Activated CD4-positive, alpha-beta memory T cell treated with anti-CD3 and anti-CD28 coated beads for 36 hours (primary cell): ENCODE results near the gene AIM2. TPM values are rescaled to one million over a fixed set of nuclear protein-coding genes. Genes with fewer than 3 reads are reported as not detected.

Experiments used
- CTCF ChIA-PET: fragments of 350-600 bp; sonication (Branson Sonifier 250); formaldehyde crosslinking; loops from one replicate; lab custom pipeline; 2021; ENCODE audit warnings: antibody characterized with exemption, inconsistent platforms; lab: Charles Lee
- POLR2A ChIA-PET: fragments of 350-600 bp; sonication (Branson Sonifier 250); formaldehyde crosslinking; loops from one replicate; lab custom pipeline; 2021; ENCODE audit warnings: antibody characterized with exemption; lab: Charles Lee
- DNase-seq: peaks from one replicate; pipeline ENCODE4 v3.0.0-alpha.2; 2020
- H3K27ac Mint-ChIP-seq: one replicate; pipeline ENCODE4 v1.8.0; 2021; ENCODE audit warnings: mixed read lengths
- H3K27me3 Mint-ChIP-seq: one replicate; pipeline ENCODE4 v1.8.0; 2021; ENCODE audit warnings: mixed read lengths
- H3K36me3 Mint-ChIP-seq: one replicate; pipeline ENCODE4 v1.8.0; 2021; ENCODE audit warnings: mixed read lengths
- H3K4me1 Mint-ChIP-seq: one replicate; pipeline ENCODE4 v1.8.0; 2021; ENCODE audit warnings: low read depth, mixed read lengths
- H3K4me3 Mint-ChIP-seq: one replicate; pipeline ENCODE4 v1.8.0; 2021; ENCODE audit warnings: mild to moderate bottlenecking, mixed read lengths
- H3K9me3 Mint-ChIP-seq: one replicate; pipeline ENCODE4 v1.8.0; 2021; ENCODE audit warnings: mixed read lengths
- intact Hi-C: fragments of 100-400 bp; cut with micrococcal nuclease; formaldehyde crosslinking; loops from one replicate; pipeline ENCODE4 v1.15.1; 2023
- total RNA-seq, 2 experiments: library from RNA; stranded (reverse); gene quantifications; one replicate each; pipeline ENCODE4 v1.2.3, GENCODE V29; 2021

The AIM2 gene
- total RNA-seq, 2 experiments from 2014 or later, result 216 to 224 TPM

DNA sequence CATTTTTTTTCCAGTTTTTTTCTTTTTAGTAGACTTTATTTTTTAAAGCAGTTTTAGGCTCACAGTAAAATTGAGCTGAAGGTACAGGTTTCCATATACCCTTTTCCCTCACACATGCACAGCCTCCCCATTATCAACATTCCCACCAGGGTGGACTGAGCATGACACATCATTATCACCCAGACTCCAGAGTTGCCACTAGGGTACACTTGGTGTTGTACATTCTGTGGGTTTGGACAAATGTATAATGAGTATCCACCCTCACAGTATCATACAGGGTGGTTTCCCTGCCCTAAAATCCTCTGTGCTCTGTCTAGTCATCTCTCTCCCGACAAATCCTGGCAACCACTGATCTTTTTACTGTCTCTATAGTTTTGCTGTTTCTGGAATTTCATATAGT is 3.0 kb upstream of the AIM2 start:
- Mint-ChIP-seq H3K4me3 (no peak overlapping the region), H3K4me1 (peaks cover 39% of the 10 kb centered on the region), H3K9me3 (no peaks in the 10 kb centered on the region), H3K27ac (peak overlapping the region; percentile 18), H3K36me3 (peaks cover 10% of the 10 kb centered on the region), H3K27me3 (no peaks in the 10 kb centered on the region)
- intact Hi-C loops, result loop anchor here (5.0 to 10.0 kb wide), 3 partner anchors 575 to 875 kb away; no protein-coding TSS in a partner anchor
- CTCF ChIA-PET, result interaction anchor here (5.4 kb wide), 1 partner anchor 11 kb away, joined by 119 read pairs; no protein-coding TSS in a partner anchor
- POLR2A ChIA-PET, result interaction anchor here (5.4 kb wide), 1 partner anchor 10 kb away, joined by 183 read pairs; no protein-coding TSS in a partner anchor
- DNase-seq, result no peak

DNA sequence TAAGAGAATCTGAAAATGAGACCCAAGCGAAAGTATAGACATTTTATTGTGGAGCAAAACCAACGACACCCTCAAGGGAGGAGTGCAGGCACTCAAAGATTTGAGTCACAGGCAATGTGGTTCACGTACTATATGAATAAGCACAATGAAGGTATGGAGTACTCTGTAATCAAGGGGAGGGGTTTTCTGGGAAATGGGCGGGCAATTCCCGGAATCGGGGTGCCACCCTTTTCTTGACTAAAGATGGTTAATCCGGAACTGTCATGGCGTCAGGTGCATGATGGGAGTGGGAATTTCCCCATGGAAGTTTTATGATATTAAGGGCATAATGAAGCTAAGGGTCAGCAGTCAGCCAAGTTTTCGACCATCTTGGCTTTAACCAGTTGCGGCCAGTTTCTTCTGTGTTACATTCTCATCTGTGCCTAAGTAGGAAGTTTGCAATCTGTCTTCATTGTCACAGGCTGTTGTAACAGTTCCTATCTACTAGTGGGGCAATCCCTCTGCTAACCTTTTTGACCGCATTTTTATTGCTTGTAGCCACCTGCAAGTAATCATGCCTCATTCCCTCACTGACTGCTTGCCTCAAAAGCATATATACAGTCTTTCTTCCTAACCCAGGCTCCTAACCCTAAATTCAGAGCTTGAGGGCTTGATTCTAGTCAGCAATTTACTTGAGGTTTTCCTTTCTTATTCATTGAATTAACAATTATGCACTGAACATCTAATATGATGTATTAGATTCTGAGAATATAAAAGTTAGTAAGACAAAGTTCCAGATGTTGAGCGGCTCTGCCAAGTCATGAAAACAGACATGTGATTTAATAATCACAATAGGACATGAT is 775 bp upstream of the AIM2 start:
- Mint-ChIP-seq H3K9me3 (no peaks in the 10 kb centered on the region), H3K36me3 (peaks cover 30% of the 10 kb centered on the region), H3K27me3 (no peaks in the 10 kb centered on the region), H3K4me1 (peaks cover 52% of the 10 kb centered on the region), H3K27ac (peak overlapping the region; percentile 97), H3K4me3 (peak overlapping the region; percentile 95)
- CTCF ChIA-PET, result interaction anchor here (0.9 to 5.4 kb wide), 10 partner anchors 9 to 873 kb away, joined by 3 to 119 read pairs (median 5); partner anchors contain the start of gene IFI16
- intact Hi-C loops, result loop anchor here (1.0 to 10.0 kb wide), 10 partner anchors 12 to 1549 kb away; partner anchors contain the start of gene IFI16
- POLR2A ChIA-PET, result interaction anchor here (1.0 to 5.4 kb wide), 16 partner anchors 9 to 848 kb away, joined by 3 to 183 read pairs (median 7); partner anchors contain the start of genes IFI16 and TAGLN2
- DNase-seq, result peak; percentile 100

DNA sequence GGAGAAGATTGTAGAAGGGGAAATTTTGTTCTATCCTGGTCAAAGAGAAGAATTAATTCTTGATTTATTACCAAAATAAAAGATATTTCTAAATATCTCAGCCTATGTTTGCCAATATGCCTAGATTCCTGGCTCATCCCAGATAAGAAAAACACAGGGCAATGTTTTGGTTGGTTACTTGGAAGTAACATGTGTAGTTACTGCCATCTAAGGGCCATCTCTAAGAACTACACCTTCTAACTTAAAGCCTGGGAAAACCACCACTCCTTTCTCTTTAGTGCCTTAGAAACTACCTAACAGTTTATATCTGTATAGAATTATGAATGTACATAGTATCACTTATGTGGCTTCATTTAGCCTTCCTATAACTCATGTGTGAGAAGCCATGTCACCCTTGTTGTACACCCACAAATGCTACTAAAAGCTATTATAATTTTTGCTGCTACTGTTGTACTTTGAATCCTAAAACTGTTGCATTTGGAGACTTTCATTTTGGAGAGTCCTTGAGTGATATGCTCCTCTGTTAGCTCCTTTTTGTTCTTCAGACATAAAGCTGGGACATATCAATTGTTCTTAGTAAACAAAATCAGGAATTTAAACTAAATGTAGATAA is 4.5 kb downstream of the AIM2 start:
- intact Hi-C loops, result loop anchor here (1.0 to 10.0 kb wide), 5 partner anchors 18 to 867 kb away; no protein-coding TSS in a partner anchor
- Mint-ChIP-seq H3K9me3 (no peaks in the 10 kb centered on the region), H3K4me3 (peak overlapping the region; percentile 95), H3K36me3 (peaks cover 77% of the 10 kb centered on the region), H3K27ac (peak overlapping the region; percentile 82), H3K4me1 (peaks cover 65% of the 10 kb centered on the region), H3K27me3 (no peaks in the 10 kb centered on the region)
- CTCF ChIA-PET, result interaction anchor here (0.5 to 6.4 kb wide), 25 partner anchors 11 to 869 kb away, joined by 3 to 52 read pairs (median 4); partner anchors contain the start of gene IFI16
- no peak for DNase-seq
- POLR2A ChIA-PET, result interaction anchor here (2.4 to 3.3 kb wide), 4 partner anchors 17 to 62 kb away, joined by 11 to 26 read pairs (median 16); partner anchors contain the start of gene IFI16

DNA sequence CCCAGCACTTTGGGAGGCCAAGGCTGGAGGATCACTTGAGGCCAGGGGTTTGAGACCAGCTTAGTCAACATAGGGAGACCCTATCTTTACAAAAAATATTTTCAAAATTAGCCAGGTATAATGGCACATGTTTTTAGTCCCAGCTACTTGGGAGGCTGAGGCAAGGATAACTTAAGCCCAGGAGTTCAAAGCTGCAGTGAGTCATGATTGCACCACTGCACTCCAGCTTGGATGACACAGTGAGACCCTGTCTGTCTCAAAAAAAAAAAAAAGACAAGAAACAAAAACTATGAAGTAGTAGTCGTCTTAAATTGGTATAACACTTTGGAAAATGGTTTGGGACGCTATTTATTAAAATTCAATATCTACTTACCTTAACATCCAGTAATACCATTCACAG is 7.7 kb downstream of the AIM2 start:
- DNase-seq, result no peak
- Mint-ChIP-seq H3K4me3 (no peak overlapping the region), H3K27ac (peak overlapping the region; percentile 28), H3K9me3 (no peaks in the 10 kb centered on the region), H3K36me3 (peaks cover 89% of the 10 kb centered on the region), H3K27me3 (no peaks in the 10 kb centered on the region), H3K4me1 (peaks cover 73% of the 10 kb centered on the region)
- intact Hi-C loops, result loop anchor here (1.0 kb wide), 1 partner anchor 7 kb away; the partner anchor contains the start of gene AIM2
- ChIA-PET POLR2A (interaction anchor here (1.2 to 2.2 kb wide), 5 partner anchors 8 to 59 kb away, joined by 5 to 11 read pairs (median 6); partner anchors contain the start of genes AIM2 and IFI16), CTCF (interaction anchor here (0.7 to 6.4 kb wide), 3 partner anchors 21 to 613 kb away, joined by 3 to 52 read pairs (median 3); no protein-coding TSS in a partner anchor)

DNA sequence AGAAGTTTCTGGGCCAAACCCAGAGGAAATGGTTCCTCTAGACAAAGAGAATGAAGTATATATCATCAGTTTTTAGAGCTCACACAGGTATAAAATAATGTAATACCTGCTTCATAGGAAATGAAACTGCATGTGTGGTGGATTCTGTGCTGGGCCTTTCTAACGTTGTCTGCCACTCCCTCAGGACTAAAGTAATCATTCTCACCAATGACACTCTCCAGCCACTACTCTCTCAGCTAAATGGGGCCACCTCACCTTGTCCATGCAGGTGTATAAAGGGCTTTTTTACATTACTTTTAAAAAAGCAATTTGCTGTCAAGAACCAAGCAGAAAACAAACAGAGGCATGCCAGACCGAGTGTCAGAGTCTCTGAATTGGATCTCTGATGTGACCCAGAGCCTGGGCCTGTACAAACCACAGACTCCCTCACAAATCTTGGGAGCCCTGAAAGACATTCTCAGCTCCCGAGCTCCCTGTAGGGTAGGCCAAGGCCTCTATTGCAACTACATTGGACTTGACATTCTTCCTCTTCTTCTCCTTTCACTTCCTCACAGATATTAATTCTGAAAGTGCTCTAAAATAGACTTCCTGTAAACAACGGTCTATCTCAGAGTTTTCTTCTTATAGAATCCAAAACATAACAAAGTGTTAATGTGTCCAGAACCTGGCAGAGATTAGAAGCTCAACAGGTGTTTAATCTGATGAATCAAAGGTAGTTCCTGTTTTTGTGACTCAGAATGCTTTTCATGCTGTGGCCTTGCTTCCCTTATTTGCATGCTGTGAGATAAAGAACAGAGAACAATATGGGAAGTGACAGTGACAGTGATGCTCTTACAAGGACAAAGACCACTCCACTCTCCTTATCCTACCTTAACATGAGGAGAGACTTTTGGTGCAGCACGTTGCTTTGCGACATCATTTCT is 8.6 kb downstream of the AIM2 start:
- Mint-ChIP-seq H3K4me3 (peak overlapping the region; percentile 45), H3K36me3 (peaks cover 87% of the 10 kb centered on the region), H3K4me1 (peaks cover 67% of the 10 kb centered on the region), H3K27me3 (no peaks in the 10 kb centered on the region), H3K9me3 (no peaks in the 10 kb centered on the region), H3K27ac (peak overlapping the region; percentile 82)
- intact Hi-C loops, result loop anchor here (1.0 kb wide), 1 partner anchor 8 kb away; the partner anchor contains the start of gene AIM2
- no peak for DNase-seq
- ChIA-PET POLR2A (interaction anchor here (0.7 to 2.2 kb wide), 9 partner anchors 9 to 125 kb away, joined by 3 to 11 read pairs (median 5); partner anchors contain the start of genes AIM2 and IFI16), CTCF (interaction anchor here (0.6 to 6.4 kb wide), 7 partner anchors 9 to 275 kb away, joined by 3 to 52 read pairs (median 3); partner anchors contain the start of gene AIM2)

DNA sequence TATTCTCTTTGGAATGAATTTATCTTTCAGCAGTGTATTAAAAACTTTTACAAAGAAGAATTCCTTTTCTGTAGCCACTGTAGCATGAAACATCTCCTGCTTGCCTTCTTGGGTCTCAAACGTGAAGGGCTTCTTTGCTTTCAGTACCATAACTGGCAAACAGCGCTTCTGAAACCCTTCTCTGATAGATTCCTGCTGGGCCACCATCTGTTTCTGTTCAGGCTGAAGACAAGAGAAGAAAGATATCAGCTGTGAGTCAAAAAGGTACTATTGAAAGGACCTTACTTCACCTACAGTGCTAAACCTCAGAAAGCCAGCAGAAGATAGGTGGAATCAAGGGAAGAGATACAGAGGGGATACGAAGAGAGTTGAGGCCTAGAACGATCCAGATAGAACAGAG is 10.5 kb downstream of the AIM2 start:
- Mint-ChIP-seq H3K9me3 (no peaks in the 10 kb centered on the region), H3K4me1 (peaks cover 54% of the 10 kb centered on the region), H3K4me3 (no peak overlapping the region), H3K27ac (peak overlapping the region; percentile 35), H3K36me3 (peaks cover 84% of the 10 kb centered on the region), H3K27me3 (no peaks in the 10 kb centered on the region)
- ChIA-PET POLR2A (no interaction called here), CTCF (no interaction called here)
- intact Hi-C loops, result no loop called here
- DNase-seq, result no peak

DNA sequence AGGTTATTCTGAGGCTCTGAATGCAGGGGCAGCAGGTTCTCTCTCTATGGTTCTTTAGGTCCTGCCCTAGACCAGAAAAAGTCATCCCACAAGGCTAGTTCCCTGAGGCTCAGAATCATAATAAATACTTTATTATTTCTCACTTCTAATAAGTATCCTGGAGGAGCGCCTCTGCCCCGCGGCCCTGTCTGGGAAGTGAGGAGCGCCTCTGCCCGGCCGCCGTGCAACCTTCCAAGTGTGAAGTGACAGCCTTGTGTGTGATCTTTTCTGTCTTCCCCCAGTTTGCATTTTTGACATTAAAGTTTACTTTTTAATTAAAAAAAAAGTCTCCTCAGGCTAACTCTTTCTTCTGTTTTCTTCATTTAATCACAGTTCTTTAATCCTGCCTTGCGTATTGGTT is 11.5 kb downstream of the AIM2 start:
- Mint-ChIP-seq H3K9me3 (no peaks in the 10 kb centered on the region), H3K27ac (no peak overlapping the region), H3K36me3 (peaks cover 82% of the 10 kb centered on the region), H3K27me3 (no peaks in the 10 kb centered on the region), H3K4me1 (peaks cover 46% of the 10 kb centered on the region), H3K4me3 (no peak overlapping the region)
- intact Hi-C loops, result no loop called here
- no peak for DNase-seq
- ChIA-PET POLR2A (no interaction called here), CTCF (no interaction called here)

DNA sequence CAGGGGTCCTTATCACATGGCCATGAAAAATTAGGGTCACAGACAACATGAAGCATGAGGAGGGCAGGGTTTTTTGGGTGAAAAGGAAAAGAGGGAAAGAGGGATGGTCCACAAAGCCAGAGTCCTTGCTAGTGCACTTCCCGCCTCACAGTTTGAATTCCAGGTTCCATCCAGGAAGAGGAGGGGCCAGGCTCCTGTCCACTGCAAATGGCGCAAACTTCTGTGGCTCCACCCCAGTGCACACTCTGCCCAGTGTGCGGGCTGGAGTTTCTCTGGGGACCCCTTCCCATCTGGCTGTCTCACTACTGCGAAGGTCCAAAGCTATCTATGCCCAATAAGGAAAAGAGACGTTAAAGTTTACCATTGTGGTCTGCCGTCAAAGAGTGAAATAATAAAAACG is 17.8 kb downstream of the AIM2 start:
- H3K4me1 Mint-ChIP-seq, result peaks cover 41% of the 10 kb centered on the region
- no peaks in the 10 kb centered on the region for H3K27me3 Mint-ChIP-seq
- peak overlapping the region; percentile 43 for H3K27ac Mint-ChIP-seq
- no peaks in the 10 kb centered on the region for H3K9me3 Mint-ChIP-seq
- intact Hi-C loops, result no loop called here
- no peak for DNase-seq
- ChIA-PET POLR2A (interaction anchor here (1.4 kb wide), 1 partner anchor 30 kb away, joined by 3 read pairs; no protein-coding TSS in a partner anchor), CTCF (interaction anchor here (1.4 kb wide), 1 partner anchor 18 kb away, joined by 3 read pairs; no protein-coding TSS in a partner anchor)
- peaks cover 76% of the 10 kb centered on the region for H3K36me3 Mint-ChIP-seq
- no peak overlapping the region for H3K4me3 Mint-ChIP-seq

DNA sequence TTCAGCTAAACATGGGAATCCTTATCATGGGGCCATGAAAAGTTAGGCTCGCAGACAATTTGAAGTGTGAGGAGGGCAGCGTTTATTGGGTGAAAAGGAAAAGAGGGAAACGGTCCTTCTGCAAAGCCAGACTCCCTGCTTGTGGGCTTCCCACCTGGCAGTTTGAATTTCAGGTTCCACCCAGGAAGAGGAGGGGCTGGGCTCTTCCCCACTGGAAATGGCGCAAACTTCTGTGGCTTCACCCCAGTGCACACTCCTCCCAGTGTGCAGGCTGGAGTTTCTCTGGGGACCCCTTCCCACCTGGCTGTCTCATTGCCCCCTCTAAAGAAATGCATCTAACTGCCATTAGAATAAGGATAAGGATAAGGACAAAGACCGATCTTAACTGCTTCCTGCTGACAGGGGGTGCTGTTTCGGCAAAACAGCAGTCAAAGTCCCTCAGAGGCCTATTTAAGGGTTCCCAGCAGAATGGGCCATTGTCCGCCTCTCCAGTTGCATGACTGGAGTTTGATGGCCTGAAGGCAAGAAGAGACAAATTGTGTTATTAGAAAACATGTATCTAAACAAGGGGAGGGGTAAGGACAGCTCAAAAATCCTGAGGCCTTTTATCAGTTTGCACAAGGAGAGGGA is 20.4 kb downstream of the AIM2 start:
- ChIA-PET CTCF (interaction anchor here (0.8 to 2.0 kb wide), 5 partner anchors 12 to 550 kb away, joined by 3 to 5 read pairs (median 3); partner anchors contain the start of gene AIM2), POLR2A (interaction anchor here (0.9 to 1.5 kb wide), 3 partner anchors 20 to 38 kb away, joined by 3 to 4 read pairs (median 4); partner anchors contain the start of gene AIM2)
- intact Hi-C loops, result no loop called here
- Mint-ChIP-seq H3K4me1 (peaks cover 59% of the 10 kb centered on the region), H3K27me3 (no peaks in the 10 kb centered on the region), H3K36me3 (peaks cover 80% of the 10 kb centered on the region), H3K9me3 (no peaks in the 10 kb centered on the region), H3K27ac (peak overlapping the region; percentile 70), H3K4me3 (no peak overlapping the region)
- no peak for DNase-seq

DNA sequence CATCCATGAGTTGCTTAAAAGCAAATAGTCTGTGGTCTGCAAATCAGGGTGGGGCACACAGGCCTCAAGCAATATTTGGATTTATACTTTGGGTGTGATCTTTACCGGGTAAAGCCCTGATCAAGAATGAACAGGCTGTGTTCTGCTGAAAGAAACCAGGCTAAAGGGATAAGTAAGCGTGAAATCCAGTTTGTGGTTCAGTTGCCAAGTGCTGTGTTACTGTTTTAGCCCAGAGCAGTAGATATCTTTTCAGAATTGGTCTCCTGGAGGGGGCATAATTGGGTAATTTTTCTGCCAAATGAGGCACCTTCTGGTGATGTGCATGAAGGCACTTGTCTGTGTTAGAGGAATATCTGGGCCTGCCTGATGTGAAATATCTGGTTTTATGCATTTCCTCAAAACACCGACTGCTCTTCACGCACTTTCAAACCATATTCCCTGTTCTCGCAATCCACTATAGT is 21.4 kb downstream of the AIM2 start:
- ChIA-PET CTCF (interaction anchor here (0.8 to 2.0 kb wide), 5 partner anchors 13 to 549 kb away, joined by 3 to 5 read pairs (median 3); partner anchors contain the start of gene AIM2), POLR2A (interaction anchor here (0.9 to 1.5 kb wide), 3 partner anchors 21 to 37 kb away, joined by 3 to 4 read pairs (median 4); partner anchors contain the start of gene AIM2)
- Mint-ChIP-seq H3K36me3 (peaks cover 81% of the 10 kb centered on the region), H3K27ac (peak overlapping the region; percentile 49), H3K4me3 (no peak overlapping the region), H3K27me3 (no peaks in the 10 kb centered on the region), H3K4me1 (peaks cover 66% of the 10 kb centered on the region), H3K9me3 (no peaks in the 10 kb centered on the region)
- no peak for DNase-seq
- intact Hi-C loops, result no loop called here
